Sigmoid colon (tissue), 7 donors: Measurements from ENCODE around the gene MEIOC. TPM values are rescaled to one million over a fixed set of nuclear protein-coding genes. Genes with fewer than 3 reads are reported as not detected.
"Not testable (repeated sequence)": the region's sequence is repeated elsewhere in the genome, so short reads cannot be mapped to it uniquely, and the experiment has no call there.

Source experiments
- DNase-seq: peaks from one replicate; pipeline ENCODE4 v3.0.0-alpha.2; 2019
- H3K27ac ChIP-seq, 4 donors: fragments of 200-600 bp; sonication (generic); one replicate each; pipeline ENCODE4 v1.5.1; 2016 to 2019; ENCODE audit warnings: mild to moderate bottlenecking in 1 of 4
- H3K27me3 ChIP-seq, 3 donors: fragments of 200-600 bp; sonication (generic); one replicate each; pipeline ENCODE4 v1.5.1; 2019; ENCODE audit warnings: mild to moderate bottlenecking in 1 of 3
- H3K36me3 ChIP-seq, 4 donors: fragments of 200-600 bp; sonication (generic); one replicate each; pipeline ENCODE4 v1.5.1; 2016 to 2019
- H3K4me1 ChIP-seq, 4 donors: fragments of 200-600 bp; sonication (generic); one replicate each; pipeline ENCODE4 v1.5.1; 2017 to 2019
- H3K4me3 ChIP-seq, 4 donors: fragments of 200-600 bp; sonication (generic); one replicate each; pipeline ENCODE4 v1.5.1; 2017 to 2019; ENCODE audit warnings: mild to moderate bottlenecking in 2 of 4, moderate library complexity in 1 of 4
- H3K9me3 ChIP-seq, 4 donors: fragments of 200-600 bp in 3 of 4; sonication (generic) in 3 of 4; one replicate each; pipeline versions ENCODE4 v1.5.1 to v1.6.1; 2013 to 2019
- EP300 ChIP-seq, 4 donors: sonication (generic); formaldehyde crosslinking; IDR thresholded peaks; one replicate each; pipeline ENCODE4 v1.6.1; 2017; ENCODE audit warnings: antibody characterized with exemption in 4 of 4
- POLR2A ChIP-seq, 2 donors: fragments of 450-650 bp; IDR thresholded peaks; one replicate each; pipeline ENCODE4 v1.6.1; 2016; ENCODE audit warnings: antibody characterized with exemption in 2 of 2, mild to moderate bottlenecking in 2 of 2, moderate library complexity in 2 of 2
- POLR2AphosphoS5 ChIP-seq, 4 donors: sonication (generic); formaldehyde crosslinking; IDR thresholded peaks; one replicate each; pipeline ENCODE4 v1.6.1; 2017; ENCODE audit warnings: antibody characterized with exemption in 4 of 4
- WGBS, 2 donors: extraction: QIAGEN DNeasy Blood & Tissue Kit; methylation state at CpG; one replicate each; pipeline ENCODE4 v1.1.7; 2013; 5-methylcytosine and 5-hydroxymethylcytosine counted together
- intact Hi-C: fragments of 100-400 bp; cut with DNase I; formaldehyde crosslinking; loops from one replicate; pipeline ENCODE4 v1.15.1; 2023
- polyA plus RNA-seq, 3 donors: library from polyadenylated mRNA; stranded (reverse); fragments of 200-250 nt; gene quantifications; one replicate each; pipeline ENCODE4 v1.2.3, GENCODE V29; 2013
- total RNA-seq, 4 donors: library from RNA; depleted of rRNA; stranded (reverse); fragments of >200 nt; gene quantifications; one replicate each; pipeline ENCODE4 v1.1.0, GENCODE V29; 2016
- TF ChIP-seq, protein P1 (sequence below), 4 experiments: fragments of 450-650 bp in 3 of 4; fragments of 200-600 bp in 1 of 4; IDR thresholded peaks; one replicate each; pipeline ENCODE4 v1.5.1; 2016 to 2019; ENCODE audit warnings: antibody characterized with exemption in 4 of 4, mild to moderate bottlenecking in 3 of 4, moderate library complexity in 2 of 4
- donor health status: healthy with polysubstance abuse.
- donor health status: Bipolar disorder and iron deficiency.
- donor health status: healthy.

Gene MEIOC
- total and polyA plus RNA-seq, 7 donors: 0.12 to 0.36 TPM; not detected in 5

- TF ChIP-seq EP300 (IDR thresholded peaks at IDR 0.05): no peak
- TF ChIP-seq, protein P1, sequence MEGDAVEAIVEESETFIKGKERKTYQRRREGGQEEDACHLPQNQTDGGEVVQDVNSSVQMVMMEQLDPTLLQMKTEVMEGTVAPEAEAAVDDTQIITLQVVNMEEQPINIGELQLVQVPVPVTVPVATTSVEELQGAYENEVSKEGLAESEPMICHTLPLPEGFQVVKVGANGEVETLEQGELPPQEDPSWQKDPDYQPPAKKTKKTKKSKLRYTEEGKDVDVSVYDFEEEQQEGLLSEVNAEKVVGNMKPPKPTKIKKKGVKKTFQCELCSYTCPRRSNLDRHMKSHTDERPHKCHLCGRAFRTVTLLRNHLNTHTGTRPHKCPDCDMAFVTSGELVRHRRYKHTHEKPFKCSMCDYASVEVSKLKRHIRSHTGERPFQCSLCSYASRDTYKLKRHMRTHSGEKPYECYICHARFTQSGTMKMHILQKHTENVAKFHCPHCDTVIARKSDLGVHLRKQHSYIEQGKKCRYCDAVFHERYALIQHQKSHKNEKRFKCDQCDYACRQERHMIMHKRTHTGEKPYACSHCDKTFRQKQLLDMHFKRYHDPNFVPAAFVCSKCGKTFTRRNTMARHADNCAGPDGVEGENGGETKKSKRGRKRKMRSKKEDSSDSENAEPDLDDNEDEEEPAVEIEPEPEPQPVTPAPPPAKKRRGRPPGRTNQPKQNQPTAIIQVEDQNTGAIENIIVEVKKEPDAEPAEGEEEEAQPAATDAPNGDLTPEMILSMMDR (IDR thresholded peaks at IDR 0.05): no peak
- TF ChIP-seq POLR2AphosphoS5 (IDR thresholded peaks at IDR 0.05): no peak
- TF ChIP-seq POLR2A (IDR thresholded peaks at IDR 0.05): no peak
- peaks cover 0 to 21% (median 17%) of the 10 kb centered on the region in 4 donors for H3K4me1 ChIP-seq
- peaks cover 0 to 16% (median 0%) of the 10 kb centered on the region in 4 donors for H3K36me3 ChIP-seq
- H3K4me3 ChIP-seq: peak overlapping the region; percentile 64 to 68 (median 66)
- peak overlapping the region; percentile 76 to 87 (median 82) for H3K27ac ChIP-seq
- no peaks in the 10 kb centered on the region for H3K9me3 ChIP-seq
- 1 to 3% methylated on average over 13 of the region's 13 CpGs for WGBS, 2 donors
- no peaks in the 10 kb centered on the region for H3K27me3 ChIP-seq
- intact Hi-C loops: no loop called here
- no peak for DNase-seq
Measured at GRCh38 chr17:44688675-44689476, 32.6 kb downstream of the MEIOC start.

DNA sequence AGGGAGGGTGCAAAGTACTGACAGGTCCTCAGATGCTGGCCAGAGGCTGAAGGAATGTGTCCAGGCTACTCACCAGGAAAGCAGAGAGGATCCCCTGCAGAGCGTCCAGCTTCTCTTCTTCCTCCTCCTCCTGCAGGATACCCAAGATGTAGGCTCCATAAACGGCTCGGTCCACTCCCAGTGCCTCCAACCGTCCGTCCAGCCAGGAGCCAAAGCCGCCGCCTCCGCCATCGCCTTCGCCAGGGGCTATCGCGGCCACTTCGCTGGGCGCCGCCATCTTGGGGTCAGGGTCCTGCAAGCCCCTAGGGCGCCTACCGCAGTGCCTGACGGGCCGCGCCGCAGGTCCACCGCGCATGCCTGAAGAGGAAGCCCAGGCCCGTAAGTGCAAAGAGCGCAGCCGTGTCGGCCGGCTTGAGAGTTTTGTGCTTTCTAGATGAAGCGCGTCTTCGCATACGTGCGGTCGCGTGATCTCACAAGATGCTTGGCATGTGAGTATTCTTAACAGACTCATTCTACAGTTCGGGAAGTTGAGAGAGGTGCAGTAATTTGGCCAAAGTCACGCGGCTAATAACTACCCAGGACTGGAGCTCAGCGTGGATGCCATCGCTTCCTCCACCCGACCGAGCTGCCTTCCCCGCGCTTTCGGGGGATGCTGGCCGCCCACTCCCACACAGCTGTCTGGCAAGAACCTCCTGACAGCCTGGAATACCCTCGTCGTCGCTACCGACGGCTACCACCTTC lies 33.4 kb downstream of the MEIOC start, which contains the start of gene CCDC43:
Gene CCDC43, minus strand, starts transcription at position 300 of the 741 bp plus-strand sequence. Its CDS starts 23 bp downstream, at position 277.
- TF ChIP-seq POLR2A (IDR thresholded peaks at IDR 0.05) (peak; percentile 42 to 43), POLR2AphosphoS5 (IDR thresholded peaks at IDR 0.05) (peak; percentile 65 to 84 (median 78)), EP300 (IDR thresholded peaks at IDR 0.05) (peak in 1 of 4 donors; percentile 46)
- TF ChIP-seq, protein P1 (IDR thresholded peaks at IDR 0.05): no peak
- Histone ChIP-seq H3K36me3 (peaks cover 0 to 8% (median 0%) of the 10 kb centered on the region in 4 donors), H3K4me1 (peaks cover 0 to 21% (median 17%) of the 10 kb centered on the region in 4 donors), H3K27me3 (no peaks in the 10 kb centered on the region), H3K27ac (peak within 1 kb of the TSS; percentile 76 to 87 (median 82)), H3K9me3 (no peaks in the 10 kb centered on the region), H3K4me3 (peak within 1 kb of the TSS; percentile 64 to 68 (median 66))
- 0 to 1% methylated on average over 51 of the region's 51 CpGs for WGBS, 2 donors
- peak; percentile 93 for DNase-seq
- intact Hi-C loops: no loop called here

GRCh38 chr17:44690746-44691306 lies 34.6 kb downstream of the MEIOC start:
- H3K9me3 ChIP-seq, intact Hi-C loops, H3K4me3 ChIP-seq, H3K36me3 ChIP-seq, DNase-seq, H3K27me3 ChIP-seq: not testable (repeated sequence)
- WGBS, 2 donors: 82 to 88% methylated on average over 21 of the region's 21 CpGs
- Histone ChIP-seq H3K4me1 (peaks cover 0 to 21% (median 17%) of the 10 kb centered on the region in 4 donors), H3K27ac (peak overlapping the region; percentile 76 to 87 (median 82))

GRCh38 chr17:44693609-44694008 lies 37.3 kb downstream of the MEIOC start:
- no peak for DNase-seq
- Histone ChIP-seq H3K9me3 (no peaks in the 10 kb centered on the region), H3K4me1 (peaks cover 0 to 14% (median 12%) of the 10 kb centered on the region in 4 donors), H3K27ac (no peak overlapping the region), H3K4me3 (no peak overlapping the region), H3K27me3 (no peaks in the 10 kb centered on the region), H3K36me3 (no peaks in the 10 kb centered on the region)
- intact Hi-C loops: no loop called here
- TF ChIP-seq EP300 (IDR thresholded peaks at IDR 0.05) (no peak), POLR2A (IDR thresholded peaks at IDR 0.05) (no peak), POLR2AphosphoS5 (IDR thresholded peaks at IDR 0.05) (no peak)
- TF ChIP-seq, protein P1 (IDR thresholded peaks at IDR 0.05): no peak
- WGBS, 2 donors: 43 to 73% methylated on average over 11 of the region's 11 CpGs

- H3K4me3 ChIP-seq, H3K27me3 ChIP-seq, intact Hi-C loops, H3K36me3 ChIP-seq, DNase-seq, H3K4me1 ChIP-seq, H3K27ac ChIP-seq, H3K9me3 ChIP-seq: not testable (repeated sequence)
- WGBS, 2 donors: 87 to 92% methylated on average over 10 of the region's 10 CpGs
Measured at GRCh38 chr17:44700288-44700687, 44.0 kb downstream of the MEIOC start.
